NCI-H524 treated with DMSO at 0.1 percent for 48 hours (cell line): ENCODE measurements around the gene COG5.
A peak's percentile ranks its signal among the peaks of the same experiment; 100 is the strongest.

ENCODE experiments used
- DNase-seq: peaks from one replicate; lab custom pipeline; 2025; lab: John Stamatoyannopoulos, UW

Gene COG5

DNA sequence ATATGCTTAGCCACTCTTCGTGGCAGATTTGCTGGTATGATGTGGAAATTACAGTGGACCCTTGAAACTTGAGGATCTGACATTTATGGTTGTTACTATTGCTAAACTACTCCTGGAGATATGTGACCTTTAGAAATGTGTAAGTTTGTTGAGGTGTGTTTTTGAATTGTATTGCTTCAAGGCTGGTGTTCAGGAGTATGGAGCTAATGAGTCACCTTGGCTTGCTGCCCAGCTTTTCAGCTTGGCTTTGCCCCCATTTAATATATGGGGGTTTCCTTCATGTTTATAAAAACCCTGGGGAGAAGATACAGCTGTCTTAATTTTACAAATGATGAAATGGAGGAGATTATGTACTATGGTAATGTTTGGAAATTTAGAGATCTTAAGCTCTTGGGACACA is 383.3 kb downstream of the COG5 start:
- no peak for DNase-seq

- no peak for DNase-seq
Measured at GRCh38 chr7:107179326-107180164, 384.2 kb downstream of the COG5 start.

DNA sequence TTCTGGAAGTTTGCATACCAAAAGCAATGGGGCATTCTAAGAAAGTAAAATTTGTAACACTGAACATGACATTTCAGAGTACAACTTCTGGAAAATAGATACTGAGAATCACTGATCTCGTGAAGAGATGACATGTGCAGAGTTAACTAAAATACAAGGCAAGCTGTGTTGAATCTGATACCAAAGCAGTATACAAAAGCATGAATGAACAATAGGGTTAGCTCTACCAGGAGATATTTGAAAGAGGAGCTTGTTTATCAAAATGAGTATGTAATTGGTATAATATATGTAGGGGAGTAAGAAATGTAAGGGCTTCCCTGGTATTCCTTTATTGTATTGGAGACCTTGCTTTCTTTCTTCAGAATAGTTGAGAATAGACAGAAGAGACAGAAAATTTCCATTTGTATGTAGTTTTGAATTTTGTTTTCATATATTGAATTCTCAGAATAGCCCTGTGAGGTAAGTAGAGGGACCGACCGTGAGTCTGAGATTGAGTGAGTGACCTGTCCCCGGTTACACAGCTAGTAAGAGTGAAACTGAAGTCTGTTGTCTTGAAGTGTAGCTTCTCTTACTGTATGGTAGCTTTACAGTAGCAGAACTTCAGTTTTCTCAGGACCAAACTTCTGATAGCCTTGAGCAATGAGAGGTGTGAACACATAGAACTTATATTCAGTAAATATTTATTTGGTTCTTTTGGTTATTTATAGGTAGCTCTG is 389.9 kb downstream of the COG5 start:
- DNase-seq: no peak

- DNase-seq: no peak
Measured at GRCh38 chr7:107173191-107173590, 390.5 kb downstream of the COG5 start.

DNA sequence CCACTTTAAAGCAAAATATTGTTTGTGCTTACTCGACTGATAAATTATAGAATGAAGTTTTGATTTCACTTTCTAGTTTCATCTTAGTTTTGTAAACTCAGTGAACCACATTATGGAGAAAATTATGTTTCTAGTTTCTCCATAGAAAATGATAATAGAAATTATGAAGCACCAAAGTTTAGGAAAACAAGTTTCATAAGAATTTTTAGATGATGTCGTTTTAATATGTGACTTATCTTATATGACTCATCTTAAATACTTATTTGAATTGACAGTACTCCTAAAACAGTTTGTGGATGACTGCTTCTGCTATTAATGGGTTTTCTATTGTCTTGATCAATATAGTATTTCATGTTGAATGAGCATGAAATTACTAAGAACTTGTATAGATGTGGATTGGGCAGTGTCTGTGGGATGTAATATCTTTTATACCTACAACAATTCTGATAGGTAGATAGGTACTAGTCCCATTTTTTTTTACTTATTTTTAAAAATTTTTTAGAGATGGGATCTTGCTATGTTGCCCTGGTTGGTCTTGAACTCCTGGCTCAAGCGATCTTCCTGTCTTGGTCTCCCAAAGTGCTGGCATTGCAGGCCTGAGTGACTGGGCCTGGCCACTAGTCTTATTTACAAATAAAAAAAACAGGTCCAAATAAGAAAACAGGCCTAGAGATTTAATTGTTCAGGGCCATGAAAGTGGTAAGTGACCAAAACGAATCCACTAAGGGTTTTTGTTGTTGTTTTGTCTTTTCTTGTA is 391.3 kb downstream of the COG5 start:
- no peak for DNase-seq

DNA sequence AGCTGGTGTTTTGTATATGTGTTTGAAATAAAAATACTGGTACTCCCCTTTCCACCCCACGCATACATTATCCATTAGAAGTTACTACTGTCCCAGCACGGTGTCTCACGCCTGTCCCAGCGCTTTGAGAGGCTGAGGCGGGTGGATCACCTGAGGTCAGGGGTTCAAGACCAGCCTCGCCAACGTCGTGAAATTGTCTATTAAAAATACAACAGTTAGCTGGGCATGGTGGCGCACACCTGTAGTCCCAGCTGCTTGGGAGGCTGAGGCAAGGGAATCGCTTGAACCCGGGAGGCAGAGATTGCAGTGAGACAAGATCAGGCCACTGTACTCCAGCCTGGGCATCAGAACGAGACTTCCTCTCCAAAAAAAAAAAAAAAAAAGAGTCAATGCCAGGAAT is 392.2 kb downstream of the COG5 start:
- no peak for DNase-seq

GRCh38 chr7:107170051-107170915 is 393.4 kb downstream of the COG5 start:
- no peak for DNase-seq

DNA sequence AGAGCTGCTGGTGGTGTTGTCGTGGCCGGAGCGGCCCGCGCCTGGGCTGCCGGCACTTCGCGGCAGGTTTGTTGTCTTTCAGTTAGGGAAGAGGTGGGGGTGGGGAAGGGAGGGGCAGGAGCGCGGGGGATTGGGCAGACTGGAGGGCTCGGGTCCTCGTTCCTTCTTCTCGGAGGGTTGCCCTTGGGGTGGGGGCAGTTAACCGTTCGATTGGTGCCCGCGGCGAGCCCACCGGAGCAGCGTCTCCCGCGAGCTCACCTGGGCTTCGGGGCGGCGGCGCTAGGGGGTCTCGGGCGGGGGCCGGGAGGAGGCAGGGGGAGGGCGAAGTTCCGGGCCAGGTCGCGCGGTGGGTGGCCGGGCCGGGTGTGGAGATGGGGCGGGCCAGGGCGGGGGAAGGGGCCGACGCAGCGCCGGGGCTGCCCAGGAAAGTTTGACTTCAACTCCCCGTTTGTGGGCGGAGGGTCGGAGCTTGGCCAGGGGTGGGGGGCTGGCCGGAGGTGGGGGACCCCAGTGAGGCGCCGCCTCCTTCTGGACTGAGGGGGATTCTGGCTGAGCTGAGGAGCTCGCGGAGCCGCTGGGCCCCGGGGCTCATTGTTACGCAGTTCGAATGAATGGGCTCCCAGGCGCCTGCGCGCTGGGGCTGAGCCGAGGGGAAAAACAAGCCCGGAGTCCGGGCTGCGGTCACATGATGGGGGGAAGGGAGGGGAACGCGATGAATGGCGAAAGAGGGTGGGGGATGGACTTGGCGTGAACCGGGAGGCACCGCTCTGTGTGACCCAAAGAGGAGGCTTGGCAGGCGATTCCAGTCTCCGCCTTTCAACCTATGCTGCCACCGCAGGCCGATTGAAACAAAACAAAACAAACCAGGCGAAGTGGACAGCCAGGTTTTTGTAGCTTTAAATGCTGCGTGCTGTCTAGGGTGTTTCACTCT is 394.3 kb downstream of the COG5 start:
- peak; percentile 36 for DNase-seq

DNA sequence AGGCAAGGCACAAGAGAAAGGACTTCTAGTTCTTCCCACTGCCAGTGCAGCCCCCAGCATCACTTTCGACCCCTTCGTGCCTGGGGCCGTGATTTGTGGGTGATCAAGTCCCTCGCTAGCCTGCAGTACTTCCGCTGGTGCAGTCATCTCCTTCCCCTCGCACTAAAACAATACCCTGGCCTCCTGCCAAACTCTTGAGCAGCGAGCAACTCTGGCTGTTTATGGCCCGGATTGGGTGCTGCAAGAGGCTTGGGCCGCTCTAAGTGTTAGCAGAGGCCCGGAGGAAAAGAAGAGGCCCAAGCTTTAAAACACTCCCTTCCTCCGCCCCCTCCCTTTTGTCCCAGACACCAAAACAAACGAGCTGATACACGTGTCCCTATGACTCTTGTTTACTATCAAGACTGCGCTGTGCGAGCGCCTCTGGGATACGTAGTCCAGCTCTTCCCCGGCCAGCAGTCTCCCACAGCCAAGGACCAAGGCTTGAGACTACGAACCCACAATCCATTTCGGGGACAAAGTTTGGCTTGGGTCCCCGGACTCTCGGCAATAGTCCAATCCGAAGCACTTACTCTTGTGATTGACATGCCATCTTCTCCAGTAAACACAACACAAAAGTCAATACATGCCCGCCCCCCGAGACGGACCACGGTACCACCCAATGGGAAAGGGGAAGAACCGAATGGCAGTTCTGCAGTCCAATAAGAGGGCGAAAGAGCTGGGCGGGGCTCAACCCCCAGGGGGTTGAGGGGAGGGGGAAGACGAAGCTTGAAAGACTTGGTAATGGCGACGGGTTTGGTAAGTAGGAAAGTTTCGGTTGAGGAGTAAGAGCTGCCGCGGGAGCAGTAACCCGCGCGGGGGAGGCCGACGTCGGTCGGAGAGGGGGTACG is 395.2 kb downstream of the COG5 start, which contains the start of gene HBP1:
Gene HBP1, plus strand, starts transcription at position 771 of the 887 bp plus-strand sequence. CDS start 10,891 bp downstream, outside the sequence.
- DNase-seq: peak; percentile 99

- peak; percentile 26 for DNase-seq
Measured at GRCh38 chr7:107167483-107168232, 396.1 kb downstream of the COG5 start.

- no peak for DNase-seq
Measured at GRCh38 chr7:107166736-107167426, 396.8 kb downstream of the COG5 start.

- no peak for DNase-seq
Measured at GRCh38 chr7:107165341-107165740, 398.4 kb downstream of the COG5 start.

- DNase-seq: no peak
Measured at GRCh38 chr7:107164092-107164491, 399.6 kb downstream of the COG5 start.

DNA sequence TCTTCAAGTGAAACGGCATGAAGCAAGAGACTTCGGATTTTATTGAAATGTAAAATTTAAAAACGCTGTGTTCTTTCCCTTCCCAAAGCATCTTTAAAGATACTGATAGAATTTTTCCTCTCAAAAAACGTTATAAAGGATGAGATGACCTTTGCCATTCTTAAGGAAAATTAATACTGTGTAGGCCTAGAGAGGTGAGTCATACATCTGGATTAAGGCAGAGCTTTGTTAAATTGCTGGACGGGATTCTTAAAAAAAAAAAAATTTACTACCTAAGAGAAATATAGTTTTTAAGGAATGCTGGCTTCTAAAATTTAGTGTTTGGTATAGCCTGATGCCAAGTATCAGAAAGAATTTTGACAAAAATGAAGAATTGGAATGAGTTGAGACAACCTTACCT is 401.2 kb downstream of the COG5 start:
- no peak for DNase-seq

DNA sequence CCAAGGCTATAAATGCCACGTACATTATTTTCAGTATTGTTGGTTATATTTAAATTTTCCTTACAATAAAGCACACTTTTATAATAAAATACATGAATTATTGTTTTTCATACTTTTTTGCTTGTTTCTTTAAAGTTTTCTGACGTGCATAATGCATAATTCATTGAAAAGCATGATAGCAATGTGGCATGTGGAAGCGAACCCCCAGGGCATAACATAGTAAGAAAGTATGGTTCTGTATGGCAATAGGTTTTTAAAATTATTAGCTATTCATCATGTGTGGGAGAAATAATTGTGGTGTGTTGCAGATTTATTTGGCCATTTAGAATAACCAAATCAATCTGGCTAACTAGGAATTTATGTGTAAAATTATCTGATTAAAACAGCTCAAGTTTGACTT is 402.3 kb downstream of the COG5 start:
- DNase-seq: no peak

- no peak for DNase-seq
Measured at GRCh38 chr7:107160389-107160788, 403.3 kb downstream of the COG5 start.

- no peak for DNase-seq
Measured at GRCh38 chr7:107158028-107158427, 405.7 kb downstream of the COG5 start.

DNA sequence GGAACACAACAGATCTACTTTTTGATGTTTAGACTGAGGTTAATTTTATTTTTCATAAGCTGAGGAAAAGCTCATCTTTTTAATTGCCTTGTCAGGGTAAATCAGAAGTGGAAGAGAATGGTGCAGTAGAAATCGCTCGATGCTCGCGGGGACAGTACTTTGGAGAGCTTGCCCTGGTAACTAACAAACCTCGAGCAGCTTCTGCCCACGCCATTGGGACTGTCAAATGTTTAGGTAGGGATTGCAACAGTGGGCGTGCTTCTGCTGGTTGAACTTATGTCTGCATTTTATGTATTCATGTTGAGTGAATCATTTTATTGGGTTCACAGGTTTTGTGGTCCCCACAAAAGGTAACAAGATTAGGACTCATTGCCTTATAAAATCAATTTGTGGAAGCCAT is 406.6 kb downstream of the COG5 start:
- DNase-seq: no peak
